Prostate gland (tissue), 2 donors: ENCODE results near the gene NDUFC2. TPM values are rescaled to one million over a fixed set of nuclear protein-coding genes. Genes with fewer than 3 reads are reported as not detected.

Experiments used
- DNase-seq: peaks from one replicate; pipeline ENCODE4 v3.0.0-alpha.2; 2019; ENCODE audit warnings: low spot score
- H3K27ac ChIP-seq, 2 donors: fragments of 200-600 bp; sonication (generic); 2 replicates each; pipeline ENCODE4 v1.5.1; 2017 to 2019
- H3K27me3 ChIP-seq: fragments of 200-600 bp; sonication (generic); replicated peaks from 2 replicates; pipeline ENCODE4 v1.5.1; 2019; ENCODE audit not compliant: insufficient read depth
- H3K36me3 ChIP-seq, 2 donors: fragments of 200-600 bp; sonication (generic); 1 replicate in 1 of 2; 2 replicates in 1 of 2; pipeline versions ENCODE4 v1.5.1 to v1.8.1; 2017 to 2019
- H3K4me1 ChIP-seq: fragments of 200-600 bp; sonication (generic); replicated peaks from 2 replicates; pipeline ENCODE4 v1.5.1; 2019
- H3K4me3 ChIP-seq, 2 donors: fragments of 200-600 bp; sonication (generic); 2 replicates each; pipeline ENCODE4 v1.5.1; 2017 to 2019
- H3K9me3 ChIP-seq: fragments of 200-600 bp; sonication (generic); 2 replicates; pipeline ENCODE4 v1.5.1; 2017
- CTCF ChIP-seq, 4 experiments: fragments of 200-600 bp in 2 of 4; fragments of 450-650 bp in 2 of 4; sonication (generic) in 2 of 4; IDR thresholded peaks; 1 replicate in 3 of 4; 2 replicates in 1 of 4; pipeline ENCODE4 v1.5.1; 2016 to 2019; ENCODE audit warnings: antibody characterized with exemption in 4 of 4, mild to moderate bottlenecking in 2 of 4, moderate library complexity in 2 of 4
- POLR2A ChIP-seq: fragments of 450-650 bp; IDR thresholded peaks from one replicate; pipeline ENCODE4 v1.6.1; 2016; ENCODE audit warnings: antibody characterized with exemption, mild to moderate bottlenecking
- POLR2AphosphoS5 ChIP-seq: sonication (generic); formaldehyde crosslinking; IDR thresholded peaks from one replicate; pipeline ENCODE4 v1.6.1; 2017; ENCODE audit warnings: antibody characterized with exemption
- WGBS: methylation state at CpG from one replicate; pipeline ENCODE4 v1.1.5; 2018; 5-methylcytosine and 5-hydroxymethylcytosine counted together
- intact Hi-C: fragments of 100-400 bp; cut with DNase I; formaldehyde crosslinking; loops from one replicate; pipeline ENCODE4 v1.14.2; 2022
- total RNA-seq, 2 donors: library from RNA; depleted of rRNA; stranded (reverse); fragments of >200 nt; gene quantifications; one replicate each; pipeline ENCODE4 v1.1.0, GENCODE V29; 2016

NDUFC2 gene
- total RNA-seq, 2 donors from 2014 or later, result 119 to 193 TPM

DNA sequence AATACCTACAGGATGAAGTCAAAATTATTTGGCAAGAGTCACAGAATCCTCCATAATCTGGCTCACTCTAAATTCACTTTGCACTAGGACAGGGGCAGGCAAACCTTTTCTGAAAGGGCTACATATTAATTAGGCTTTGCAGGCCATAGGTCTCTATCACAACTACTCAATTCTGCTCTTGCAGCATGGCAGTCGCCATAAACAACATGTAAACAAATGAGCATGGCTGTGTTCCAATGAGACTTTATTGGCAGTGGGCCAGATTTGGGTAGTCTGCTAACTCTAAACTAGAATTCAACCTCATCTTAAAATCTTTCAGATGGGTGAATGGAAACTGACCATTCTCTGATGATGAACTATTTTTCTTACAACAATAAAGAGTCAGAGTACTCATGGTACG, 10.2 kb downstream of the NDUFC2 start:
- 48% methylated on average over 2 of the region's 2 CpGs for WGBS
- no peak for DNase-seq
- TF ChIP-seq POLR2A, result no peak
- no peak for TF ChIP-seq CTCF (IDR thresholded peaks at IDR 0.05)
- TF ChIP-seq POLR2AphosphoS5, result no peak
- intact Hi-C loops, result no loop called here
- H3K36me3 ChIP-seq, result peaks cover 0 to 3% of the 10 kb centered on the region in 2 donors
- H3K9me3 ChIP-seq, result no peaks in the 10 kb centered on the region
- H3K4me1 ChIP-seq, result no peaks in the 10 kb centered on the region
- no peak overlapping the region for H3K27ac ChIP-seq
- no peaks in the 10 kb centered on the region for H3K27me3 ChIP-seq
- H3K4me3 ChIP-seq, result no peak overlapping the region

DNA sequence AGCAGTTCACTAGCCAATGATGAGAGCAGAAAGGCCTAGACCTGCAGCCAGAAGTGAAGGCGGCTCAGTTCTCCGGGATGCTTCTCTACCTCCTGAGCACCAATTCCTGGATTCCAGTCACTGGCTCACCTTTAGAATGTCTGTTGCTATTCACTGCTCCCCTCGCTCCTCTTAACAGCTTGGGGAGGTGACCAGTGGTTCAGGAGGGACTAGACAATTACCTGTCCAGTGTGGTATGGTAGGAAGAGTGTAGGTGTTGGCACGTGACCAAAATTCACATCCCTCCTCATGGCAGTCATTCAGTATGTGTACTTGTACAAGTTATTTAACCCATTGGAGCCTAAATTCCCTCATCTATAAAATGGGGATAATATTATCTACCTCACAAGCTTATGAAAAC, 12.0 kb downstream of the NDUFC2 start:
- DNase-seq, result no peak
- TF ChIP-seq CTCF (IDR thresholded peaks at IDR 0.05) (no peak), POLR2A (no peak), POLR2AphosphoS5 (no peak)
- no peaks in the 10 kb centered on the region for H3K4me1 ChIP-seq
- no peaks in the 10 kb centered on the region for H3K9me3 ChIP-seq
- peaks cover 0 to 3% of the 10 kb centered on the region in 2 donors for H3K36me3 ChIP-seq
- intact Hi-C loops, result no loop called here
- WGBS, result 82% methylated on average over 4 of the region's 4 CpGs
- no peaks in the 10 kb centered on the region for H3K27me3 ChIP-seq
- no peak overlapping the region for H3K27ac ChIP-seq
- no peak overlapping the region for H3K4me3 ChIP-seq

DNA sequence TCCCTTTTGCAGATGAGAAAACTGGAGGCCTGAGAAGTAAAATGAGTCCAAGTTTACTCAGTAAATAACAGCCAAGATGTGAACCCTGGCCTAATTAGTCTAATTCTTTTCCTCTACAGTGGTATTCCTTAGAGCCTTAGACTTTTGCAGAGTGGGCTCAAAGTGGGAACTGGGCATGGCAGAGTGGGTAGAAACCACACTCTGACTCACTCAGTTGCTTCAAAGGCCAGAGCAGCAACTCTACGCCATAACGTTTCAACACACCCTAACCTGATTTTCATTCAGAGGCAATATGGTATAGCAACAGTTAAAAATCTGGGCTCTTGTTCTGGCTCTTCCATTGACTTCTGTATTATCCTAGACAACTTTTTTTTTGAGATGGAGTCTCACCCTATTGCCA, 13.2 kb downstream of the NDUFC2 start:
- TF ChIP-seq CTCF (IDR thresholded peaks at IDR 0.05), result no peak
- Histone ChIP-seq H3K27ac (no peak overlapping the region), H3K9me3 (no peaks in the 10 kb centered on the region), H3K4me3 (no peak overlapping the region), H3K4me1 (no peaks in the 10 kb centered on the region), H3K36me3 (peaks cover 0 to 3% of the 10 kb centered on the region in 2 donors), H3K27me3 (no peaks in the 10 kb centered on the region)
- DNase-seq, result no peak
- intact Hi-C loops, result no loop called here
- 79% methylated on average over 2 of the region's 2 CpGs for whole genome bisulfite sequencing

GRCh38 chr11:78065203-78065602, 14.5 kb downstream of the NDUFC2 start:
- DNase-seq, result no peak
- Histone ChIP-seq H3K36me3 (peaks cover 0 to 3% of the 10 kb centered on the region in 2 donors), H3K4me3 (no peak overlapping the region), H3K4me1 (no peaks in the 10 kb centered on the region), H3K9me3 (no peaks in the 10 kb centered on the region), H3K27me3 (no peaks in the 10 kb centered on the region), H3K27ac (no peak overlapping the region)
- 92% methylated on average over 2 of the region's 2 CpGs for WGBS
- TF ChIP-seq CTCF (IDR thresholded peaks at IDR 0.05) (no peak), POLR2AphosphoS5 (no peak), POLR2A (no peak)
- intact Hi-C loops, result no loop called here

DNA sequence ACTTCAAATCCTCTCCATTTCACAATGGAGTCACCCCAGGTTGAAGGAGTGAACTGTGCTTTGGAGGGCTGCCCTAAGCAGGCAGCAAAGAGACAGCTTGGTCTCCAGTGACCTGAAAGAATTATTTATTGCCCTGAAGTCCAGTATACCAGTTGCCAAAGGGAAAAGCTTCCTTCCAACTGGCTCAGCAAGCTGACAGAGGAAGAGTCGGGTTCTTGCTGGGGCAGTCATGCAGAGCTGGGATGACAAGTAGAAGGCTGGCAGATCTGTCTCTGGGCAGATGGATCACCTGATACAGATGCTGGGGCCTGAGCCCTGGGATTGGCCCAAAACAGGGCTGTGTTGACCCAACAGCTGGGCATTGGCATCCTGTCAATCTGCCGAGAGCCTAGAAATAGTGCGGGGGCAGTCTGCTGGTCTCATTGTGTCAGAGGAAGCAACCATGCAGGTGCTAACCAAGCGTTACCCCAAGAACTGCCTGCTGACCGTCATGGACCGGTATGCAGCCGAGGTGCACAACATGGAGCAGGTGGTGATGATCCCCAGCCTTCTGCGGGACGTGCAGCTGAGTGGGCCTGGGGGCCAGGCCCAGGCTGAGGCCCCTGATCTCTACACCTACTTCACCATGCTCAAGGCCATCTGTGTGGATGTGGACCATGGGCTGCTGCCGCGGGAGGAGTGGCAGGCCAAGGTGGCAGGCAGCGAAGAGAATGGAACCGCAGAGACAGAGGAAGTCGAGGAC, 16.1 kb downstream of the NDUFC2 start, which contains the start of gene THRSP:
TSS of gene THRSP (plus strand) at position 422 of the 742 bp plus-strand sequence. CDS start at position 443, 21 bp downstream.
- Histone ChIP-seq H3K36me3 (no peaks in the 10 kb centered on the region), H3K27ac (no peak within 1 kb of the TSS), H3K4me1 (no peaks in the 10 kb centered on the region), H3K9me3 (no peaks in the 10 kb centered on the region), H3K27me3 (no peaks in the 10 kb centered on the region), H3K4me3 (no peak within 1 kb of the TSS)
- TF ChIP-seq POLR2AphosphoS5 (no peak), CTCF (IDR thresholded peaks at IDR 0.05) (no peak), POLR2A (no peak)
- intact Hi-C loops, result no loop called here
- 90% methylated on average over 14 of the region's 14 CpGs for WGBS
- DNase-seq, result no peak
